ENCODE results near the gene LHX6. TPM values are rescaled to one million over a fixed set of nuclear protein-coding genes. Genes with fewer than 3 reads are reported as not detected.

The LHX6 gene
- total RNA-seq, 1 experiment from 2014 or later = 1.8 TPM

DNA sequence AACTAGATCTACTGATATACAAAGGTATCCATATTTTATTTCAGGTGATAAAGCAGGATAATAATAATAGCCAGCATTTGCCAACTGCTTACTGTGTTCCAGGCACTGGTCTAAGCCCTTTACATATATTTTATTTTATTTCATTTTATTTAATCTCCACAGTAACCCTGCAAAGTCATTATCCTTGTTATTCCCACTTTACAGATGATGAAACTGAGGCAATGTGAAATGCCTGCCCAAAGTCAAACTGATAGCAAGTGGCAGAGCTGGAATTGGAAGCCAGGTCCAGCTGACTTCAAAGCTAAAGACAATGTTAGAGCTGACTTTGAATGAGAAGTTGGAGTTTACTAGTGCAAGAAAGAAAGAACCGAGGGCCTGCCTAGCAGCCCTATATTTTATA lies 44.2 kb downstream of the LHX6 start:
- Histone ChIP-seq H3K56ac (ENCODE audit: insufficient read length, low read depth, low read length) (no peak overlapping the region), H4K91ac (ENCODE audit: insufficient read length, low read depth, low read length) (no peak overlapping the region), H3K4me2 (ENCODE audit: insufficient read depth, insufficient read length, low read length) (no peak overlapping the region), H3K18ac (ENCODE audit: insufficient read length, low read depth, low read length) (no peak overlapping the region), H3K79me2 (ENCODE audit: insufficient read depth, low read length) (no peaks in the 10 kb centered on the region), H2AFZ (ENCODE audit: low read length) (no peak overlapping the region), H3K9me3 (ENCODE audit: control insufficient read depth, low read depth, low read length) (no peaks in the 10 kb centered on the region), H4K5ac (ENCODE audit: insufficient read length, low read depth, low read length) (no peak overlapping the region), H3K4me1 (ENCODE audit: insufficient read depth, low read length) (no peaks in the 10 kb centered on the region), H2BK20ac (ENCODE audit: low read depth, low read length, poor library complexity, severe bottlenecking) (no peak overlapping the region), H3K4ac (ENCODE audit: low read depth, low read length) (no peak overlapping the region), H2BK5ac (ENCODE audit: insufficient read length, low read length) (no peak overlapping the region), H3K79me1 (ENCODE audit: insufficient read depth, low read depth, low read length, poor library complexity, severe bottlenecking) (no peaks in the 10 kb centered on the region), H2BK15ac (ENCODE audit: low read depth, low read length) (no peak overlapping the region), H2BK120ac (ENCODE audit: low read depth, low read length, poor library complexity, severe bottlenecking) (no peak overlapping the region), H2BK12ac (ENCODE audit: insufficient read length, low read depth, low read length) (no peak overlapping the region), H3K23ac (ENCODE audit: insufficient read length, low read depth, low read length) (no peak overlapping the region), H3K27ac (ENCODE audit: insufficient read length, low read depth, low read length) (no peak overlapping the region), H3K14ac (ENCODE audit: insufficient read depth, low read length) (no peak overlapping the region), H4K8ac (replicated peaks; ENCODE audit: insufficient read length, low read depth, low read length) (no peak overlapping the region), H3K23me2 (ENCODE audit: insufficient read length, low read depth, low read length, poor library complexity, severe bottlenecking) (no peaks in the 10 kb centered on the region), H2AK5ac (ENCODE audit: insufficient read length, low read length) (no peak overlapping the region), H3K9ac (ENCODE audit: extremely low read depth, insufficient read length, low read length) (no peak overlapping the region), H3T11ph (ENCODE audit: low read length) (no peak overlapping the region), H4K20me1 (ENCODE audit: control insufficient read depth, insufficient read depth, insufficient read length) (no peaks in the 10 kb centered on the region), H3K27me3 (ENCODE audit: insufficient read depth, low read length) (no peaks in the 10 kb centered on the region)
- Mint-ChIP-seq H3K27ac (no peak overlapping the region), H3K4me1 (peaks cover 2 to 5% of the 10 kb centered on the region in 2 experiments; a peak in 1 of 4 replicates), H3K27me3 (ENCODE audit: low read depth) (no peaks in the 10 kb centered on the region; the same call in 1 of the 2 replicates), H3K36me3 (ENCODE audit: insufficient read depth in 1 of 3, low read depth in 3 of 3) (no peaks in the 10 kb centered on the region), H3K9me3 (no peaks in the 10 kb centered on the region), H3K4me3 (no peak overlapping the region)
- TF ChIP-seq, protein P1, sequence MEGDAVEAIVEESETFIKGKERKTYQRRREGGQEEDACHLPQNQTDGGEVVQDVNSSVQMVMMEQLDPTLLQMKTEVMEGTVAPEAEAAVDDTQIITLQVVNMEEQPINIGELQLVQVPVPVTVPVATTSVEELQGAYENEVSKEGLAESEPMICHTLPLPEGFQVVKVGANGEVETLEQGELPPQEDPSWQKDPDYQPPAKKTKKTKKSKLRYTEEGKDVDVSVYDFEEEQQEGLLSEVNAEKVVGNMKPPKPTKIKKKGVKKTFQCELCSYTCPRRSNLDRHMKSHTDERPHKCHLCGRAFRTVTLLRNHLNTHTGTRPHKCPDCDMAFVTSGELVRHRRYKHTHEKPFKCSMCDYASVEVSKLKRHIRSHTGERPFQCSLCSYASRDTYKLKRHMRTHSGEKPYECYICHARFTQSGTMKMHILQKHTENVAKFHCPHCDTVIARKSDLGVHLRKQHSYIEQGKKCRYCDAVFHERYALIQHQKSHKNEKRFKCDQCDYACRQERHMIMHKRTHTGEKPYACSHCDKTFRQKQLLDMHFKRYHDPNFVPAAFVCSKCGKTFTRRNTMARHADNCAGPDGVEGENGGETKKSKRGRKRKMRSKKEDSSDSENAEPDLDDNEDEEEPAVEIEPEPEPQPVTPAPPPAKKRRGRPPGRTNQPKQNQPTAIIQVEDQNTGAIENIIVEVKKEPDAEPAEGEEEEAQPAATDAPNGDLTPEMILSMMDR (conservative IDR thresholded peaks at IDR 0.05) = no peak
- no peak for DNase-seq
- WGBS (ENCODE audit: extremely low coverage, insufficient read length, low lambda C conversion rate) = no CpG with 5 or more reads among the region's 1 CpG

All from H9 (cell line).